ENCODE measurements around the gene SLC6A18. TPM values are rescaled to one million over a fixed set of nuclear protein-coding genes. Genes with fewer than 3 reads are reported as not detected.

The SLC6A18 gene
- total RNA-seq, 1 donor from 2014 or later, result not detected

DNA sequence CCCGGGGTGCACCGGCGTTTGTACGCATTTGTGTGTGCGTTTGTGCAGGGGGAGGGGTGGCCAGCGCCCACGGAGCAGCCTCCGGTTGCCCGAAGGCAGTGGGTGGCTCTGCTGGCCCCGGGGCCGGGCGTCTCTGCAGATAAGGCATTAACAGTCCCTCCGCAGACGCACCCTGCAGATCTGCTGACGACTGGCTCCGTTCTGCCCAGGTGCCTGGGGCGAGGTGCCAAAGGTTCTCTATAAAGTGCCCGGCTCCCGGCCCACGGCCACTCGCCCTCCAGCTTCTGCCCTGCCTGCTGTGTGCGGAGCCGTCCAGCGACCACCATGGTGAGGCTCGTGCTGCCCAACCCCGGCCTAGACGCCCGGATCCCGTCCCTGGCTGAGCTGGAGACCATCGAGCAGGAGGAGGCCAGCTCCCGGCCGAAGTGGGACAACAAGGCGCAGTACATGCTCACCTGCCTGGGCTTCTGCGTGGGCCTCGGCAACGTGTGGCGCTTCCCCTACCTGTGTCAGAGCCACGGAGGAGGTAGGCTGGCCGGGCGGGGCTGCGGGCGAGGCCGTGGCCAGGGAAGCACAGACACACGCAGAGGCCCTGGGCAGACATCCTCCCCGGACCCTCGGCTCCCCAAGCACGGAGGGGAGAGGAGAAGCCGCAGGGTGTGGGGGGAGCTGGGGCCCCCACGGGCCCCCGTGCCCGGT lies 23.7 kb upstream of the SLC6A18 start, which contains the start of gene SLC6A19:
TSS of gene SLC6A19 (plus strand) at position 269 of the 699 bp plus-strand sequence. CDS start at position 325, 56 bp downstream.
- intact Hi-C loops (cut with DNase I), result no loop called here
- no peak for ATAC-seq (ENCODE audit: poor library complexity)

GRCh38 chr5:1202026-1202797 lies 23.0 kb upstream of the SLC6A18 start:
- no peak for ATAC-seq (ENCODE audit: poor library complexity)
- intact Hi-C loops (cut with DNase I), result no loop called here
- peak; percentile 34 for DNase-seq

More for the DNA sequence above, 23.7 kb upstream of the SLC6A18 start, which contains the start of gene SLC6A19:
- peak; percentile 32 for DNase-seq

GRCh38 chr5:1202798-1203185 lies 22.4 kb upstream of the SLC6A18 start:
- ATAC-seq (ENCODE audit: poor library complexity) (no peak), DNase-seq (peak; percentile 16)
- intact Hi-C loops (cut with DNase I), result no loop called here

GRCh38 chr5:1203311-1203967 lies 21.7 kb upstream of the SLC6A18 start:
- no peak for ATAC-seq (ENCODE audit: poor library complexity)
- peak; percentile 36 for DNase-seq
- intact Hi-C loops (cut with DNase I), result no loop called here

DNA sequence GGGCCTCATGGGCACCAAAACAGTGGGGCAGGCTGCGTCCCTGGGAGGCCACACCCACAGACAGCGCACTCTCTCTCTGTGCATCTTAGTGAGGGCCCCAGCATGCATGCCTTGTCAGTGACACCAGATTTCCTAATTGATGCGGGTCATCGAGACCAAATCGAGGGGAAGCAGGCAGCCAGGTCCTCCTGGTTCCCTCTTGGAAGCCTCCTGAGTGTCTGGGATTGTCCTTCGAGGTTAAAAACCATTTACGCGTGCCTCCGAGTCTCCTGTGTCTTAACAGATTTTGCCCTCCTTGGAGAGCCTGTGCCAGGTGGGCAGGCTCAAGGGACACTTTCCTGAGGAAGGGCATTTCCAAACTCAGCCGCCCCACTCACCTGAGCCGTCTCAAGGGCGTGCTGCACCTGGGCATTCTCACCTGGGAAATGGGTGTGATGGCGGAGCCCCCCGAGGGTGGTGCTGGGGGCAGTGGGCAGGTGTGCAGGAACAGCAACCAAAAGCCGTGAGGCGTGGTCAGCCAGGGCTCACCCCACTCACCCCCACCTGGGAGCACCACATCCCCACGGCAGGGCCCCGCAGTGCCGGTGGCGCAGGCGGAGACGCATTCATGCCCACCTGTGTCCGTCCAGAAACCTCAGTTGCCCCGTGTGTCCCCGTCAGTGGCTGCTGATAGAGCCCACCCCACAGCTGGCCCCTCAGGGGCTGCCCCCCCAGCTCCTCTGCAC lies 21.1 kb upstream of the SLC6A18 start:
- DNase-seq (peak; percentile 27), ATAC-seq (ENCODE audit: poor library complexity) (no peak)
- intact Hi-C loops (cut with DNase I), result no loop called here

DNA sequence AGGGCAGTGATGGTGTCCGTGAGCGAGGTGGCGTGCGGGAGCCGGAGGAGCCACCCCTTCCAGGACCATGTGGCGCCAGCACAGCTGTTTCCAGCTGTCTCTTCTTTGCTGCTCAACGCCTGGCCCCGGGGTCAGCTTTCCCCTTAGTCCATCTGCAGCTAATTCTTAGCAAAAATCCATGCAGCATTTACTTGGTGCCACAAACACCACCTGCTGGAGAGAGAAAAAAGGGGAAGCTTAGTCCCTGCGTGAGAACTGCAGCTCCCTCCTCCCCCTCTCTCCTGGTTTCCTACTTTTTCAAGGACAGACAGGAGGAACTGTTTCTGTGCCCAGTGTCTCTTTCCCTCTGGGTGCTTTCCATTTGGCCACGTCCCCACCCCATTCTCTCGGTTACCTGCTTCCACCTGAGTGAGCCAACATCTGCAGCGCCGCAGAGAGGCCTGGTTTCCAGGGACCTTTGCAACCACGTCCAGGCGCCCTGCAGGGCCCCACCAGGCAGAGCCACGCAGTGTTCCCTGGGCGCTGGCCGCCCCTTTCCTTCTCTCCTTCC lies 20.4 kb upstream of the SLC6A18 start:
- peak; percentile 41 for DNase-seq
- ATAC-seq (ENCODE audit: poor library complexity), result peak; percentile 20
- intact Hi-C loops (cut with DNase I), result no loop called here

DNA sequence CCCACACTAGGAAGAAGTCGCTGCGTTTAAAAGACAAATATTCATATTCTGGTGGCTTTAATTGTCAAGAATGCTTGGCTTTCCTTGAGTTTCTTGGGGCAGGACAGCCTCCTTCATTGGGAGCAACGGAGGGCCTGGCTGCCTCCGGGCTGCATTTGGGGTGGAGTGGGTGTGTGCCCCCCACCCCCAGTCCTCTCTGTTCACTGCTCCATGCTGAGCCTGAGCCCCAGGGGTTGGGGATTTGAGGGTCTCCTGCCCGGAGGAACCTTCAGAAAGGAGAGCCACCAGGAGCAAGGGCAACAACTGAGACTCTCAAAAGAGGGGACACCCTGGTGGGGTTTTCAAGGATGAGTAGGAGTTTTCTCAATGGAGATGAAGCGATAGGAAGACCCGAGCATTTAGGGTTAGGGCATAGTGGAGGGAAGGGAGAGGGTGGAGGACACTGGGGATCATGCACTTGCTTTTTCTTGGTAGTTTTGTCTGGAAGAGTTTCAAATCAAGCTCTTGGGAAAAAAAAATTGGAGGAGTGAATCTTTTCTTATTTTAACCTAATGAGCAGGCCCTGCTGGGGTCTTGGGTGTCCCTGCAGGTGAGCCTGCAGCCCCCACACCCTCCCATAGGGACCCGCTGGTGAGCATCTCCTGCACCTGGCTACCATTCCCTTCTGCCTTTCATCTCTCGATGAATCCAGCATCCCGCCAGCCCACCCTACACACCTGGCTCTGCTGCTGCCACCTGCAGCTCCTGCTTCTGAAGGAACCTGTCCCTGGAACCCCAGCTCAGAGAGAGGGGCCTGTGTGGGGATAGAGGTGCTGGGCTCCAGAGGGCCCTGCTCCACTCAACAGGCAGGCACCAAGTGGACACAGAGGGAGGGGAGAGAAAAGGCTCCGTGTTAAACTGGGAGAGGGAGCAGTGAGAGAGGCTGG lies 19.7 kb upstream of the SLC6A18 start:
- DNase-seq (peak; percentile 30), ATAC-seq (ENCODE audit: poor library complexity) (no peak)
- intact Hi-C loops (cut with DNase I), result no loop called here

DNA sequence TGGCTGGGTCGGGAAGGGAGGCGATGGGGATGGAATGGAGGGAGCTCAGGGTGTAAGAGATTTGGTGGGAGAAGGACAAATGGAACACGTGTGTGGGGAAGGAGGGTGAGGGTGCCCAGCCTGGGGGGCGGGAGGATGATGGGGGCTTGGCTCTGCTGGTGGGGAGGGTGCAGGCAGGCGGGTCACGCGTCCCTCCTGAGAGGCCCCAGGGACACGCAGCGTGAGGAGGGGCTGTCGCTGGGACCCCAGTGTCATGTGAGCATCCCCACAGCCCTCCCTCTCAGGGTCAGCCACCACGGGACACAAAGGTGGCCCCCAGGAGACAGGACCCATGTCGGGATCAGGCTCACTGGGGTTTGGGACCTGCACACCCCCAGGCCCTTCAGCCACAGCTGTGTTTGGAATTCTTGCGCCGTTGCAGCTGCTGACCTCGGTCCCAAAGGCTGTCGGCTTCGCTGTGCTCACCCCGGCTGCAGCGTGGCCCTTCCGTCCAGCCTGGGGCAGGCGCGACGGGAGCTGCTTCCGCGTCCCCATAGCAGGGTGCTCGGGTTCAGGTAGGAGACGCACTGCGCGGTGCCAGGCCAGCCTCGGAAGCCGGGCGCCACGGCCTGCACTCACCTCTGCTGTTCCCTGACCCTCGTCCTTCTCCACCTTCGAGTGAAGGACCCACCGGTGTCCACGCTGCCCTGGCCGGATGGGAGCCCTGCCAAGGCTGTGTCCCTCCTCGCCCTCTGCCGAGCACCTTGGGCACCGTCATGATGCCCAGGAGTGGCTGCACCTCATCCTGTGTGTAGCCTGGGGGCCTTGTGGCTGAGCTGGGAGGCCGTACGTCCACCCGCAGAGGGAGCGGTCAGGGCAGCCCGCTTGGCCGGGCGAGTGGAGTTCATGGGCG lies 18.4 kb upstream of the SLC6A18 start:
- DNase-seq (peak; percentile 19), ATAC-seq (ENCODE audit: poor library complexity) (no peak)
- intact Hi-C loops (cut with DNase I), result no loop called here

DNA sequence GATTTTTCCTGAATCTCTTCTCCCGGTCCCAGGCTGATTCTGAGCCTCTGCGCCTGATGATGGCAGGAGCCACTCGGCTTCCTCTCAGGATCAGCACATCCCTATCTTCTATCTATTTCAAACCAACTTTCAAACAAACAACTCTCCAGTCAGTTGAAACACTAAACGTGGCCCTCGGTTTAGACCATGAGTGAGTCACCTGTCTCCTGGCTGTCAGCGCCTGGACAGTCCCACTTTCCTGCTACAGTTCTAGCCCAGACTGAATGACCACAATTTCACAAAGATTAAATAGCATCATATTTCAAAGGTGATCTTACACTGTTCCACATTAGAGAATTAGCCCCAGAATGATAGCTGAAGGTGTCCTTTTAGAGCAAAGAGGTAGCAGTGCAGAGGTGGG lies 17.6 kb upstream of the SLC6A18 start:
- ATAC-seq (ENCODE audit: poor library complexity), result no peak
- intact Hi-C loops (cut with DNase I), result no loop called here
- DNase-seq, result no peak

DNA sequence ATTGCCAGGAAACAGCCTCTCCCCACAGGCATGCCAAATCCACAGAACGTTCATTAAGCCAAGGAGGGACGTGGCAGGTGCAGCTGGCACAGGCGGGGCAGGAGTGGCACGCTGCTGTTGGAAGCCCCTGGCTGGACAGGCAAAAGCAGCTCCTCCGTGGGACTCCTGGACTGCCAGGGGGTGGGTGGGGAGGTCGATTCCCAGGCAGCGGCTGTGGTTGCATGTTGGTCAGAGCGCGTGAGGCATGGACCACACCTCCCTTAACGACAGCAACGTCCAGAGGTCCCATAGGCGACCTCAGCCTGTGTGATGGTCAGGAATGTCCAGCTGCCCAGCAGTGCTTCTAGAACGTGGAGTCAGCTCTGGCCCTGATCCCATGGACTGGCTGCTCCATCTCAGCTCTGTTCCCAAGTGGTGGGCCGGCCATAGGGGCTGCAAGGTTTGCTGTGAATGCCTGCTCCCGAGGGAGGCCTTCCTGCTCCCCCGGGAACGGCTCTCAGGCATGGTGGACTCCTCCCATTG lies 16.9 kb upstream of the SLC6A18 start:
- intact Hi-C loops (cut with DNase I), result no loop called here
- ATAC-seq (ENCODE audit: poor library complexity) (no peak), DNase-seq (peak; percentile 30)

GRCh38 chr5:1208743-1209488 lies 16.3 kb upstream of the SLC6A18 start:
- intact Hi-C loops (cut with DNase I), result no loop called here
- ATAC-seq (ENCODE audit: poor library complexity) (no peak), DNase-seq (peak; percentile 34)

DNA sequence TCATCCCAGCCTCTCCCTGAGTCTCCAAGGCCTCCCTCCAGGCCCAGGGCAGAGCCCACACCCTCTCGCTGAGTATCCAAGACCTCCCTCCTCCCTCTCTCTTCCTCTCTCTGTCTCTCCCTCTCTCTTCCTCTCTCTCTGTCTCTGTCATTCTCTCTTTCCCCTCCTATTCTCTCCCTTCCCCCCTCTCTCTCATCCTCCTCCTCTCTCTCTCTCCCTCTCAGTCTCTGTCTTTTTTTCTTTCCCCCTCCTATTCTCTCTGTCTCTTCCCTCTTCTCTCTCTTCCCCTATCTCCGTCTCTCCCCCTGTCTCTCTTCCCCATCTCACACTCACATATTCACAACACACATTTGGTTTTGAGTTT lies 15.7 kb upstream of the SLC6A18 start:
- intact Hi-C loops (cut with DNase I), result no loop called here
- DNase-seq (no peak), ATAC-seq (ENCODE audit: poor library complexity) (no peak)

- intact Hi-C loops (cut with DNase I), result no loop called here
- ATAC-seq (ENCODE audit: poor library complexity) (no peak), DNase-seq (peak; percentile 38)
Observed at GRCh38 chr5:1209896-1210776, 15.0 kb upstream of the SLC6A18 start.

DNA sequence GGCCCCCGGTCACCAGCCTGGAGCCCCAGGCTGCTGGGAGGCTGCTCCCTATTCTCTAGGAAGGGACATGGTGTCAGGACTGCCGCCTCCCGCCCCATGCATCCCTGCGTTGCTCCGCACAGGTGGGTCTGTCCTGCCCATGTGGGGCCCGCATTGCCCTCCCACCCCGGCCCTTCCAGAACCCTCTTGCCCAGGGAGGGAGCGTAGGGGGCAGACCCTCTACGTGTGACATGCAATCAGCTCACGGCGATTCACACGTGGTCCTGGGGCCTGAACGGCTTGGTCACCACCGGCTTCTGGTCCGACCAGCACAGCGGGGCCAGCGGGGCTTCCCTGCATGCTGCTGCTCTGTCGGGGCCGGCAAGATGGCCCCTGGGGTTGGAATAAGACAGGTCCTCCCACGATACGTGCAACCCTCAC lies 14.3 kb upstream of the SLC6A18 start:
- intact Hi-C loops (cut with DNase I), result no loop called here
- DNase-seq (peak; percentile 39), ATAC-seq (ENCODE audit: poor library complexity) (no peak)

- intact Hi-C loops (cut with DNase I), result no loop called here
- no peak for ATAC-seq (ENCODE audit: poor library complexity)
- DNase-seq, result peak; percentile 20
Observed at GRCh38 chr5:1211701-1212100, 13.5 kb upstream of the SLC6A18 start.

All from Right ventricle myocardium superior (tissue), 1 donor.